Measurements from ENCODE around the gene C12orf43.

GRCh38 chr12:121065345-121065744, 49.1 kb upstream of the C12orf43 start:
- no peak for TF ChIP-seq CTCF (IDR thresholded peaks at IDR 0.05; ENCODE audit: low read depth, low read length, missing input control)
- TF ChIP-seq GABPA (IDR thresholded peaks at IDR 0.05 in 1 of 2, conservative IDR thresholded peaks at IDR 0.05 in 1 of 2) = no peak
- TF ChIP-seq SP1 (IDR thresholded peaks at IDR 0.05) = no peak
- no peak for TF ChIP-seq NR2F2 (IDR thresholded peaks at IDR 0.05)
- TF ChIP-seq REST (IDR thresholded peaks at IDR 0.05) = no peak
- TF ChIP-seq ATF3 (IDR thresholded peaks at IDR 0.05) = no peak
- no peak for TF ChIP-seq YY1 (IDR thresholded peaks at IDR 0.05)
- no peak for TF ChIP-seq JUND (IDR thresholded peaks at IDR 0.05)
- TF ChIP-seq RXRA (IDR thresholded peaks at IDR 0.05) = no peak
- TF ChIP-seq RAD21 (IDR thresholded peaks at IDR 0.05) = no peak
- no peak for TF ChIP-seq TAF1 (conservative IDR thresholded peaks at IDR 0.05)
- TF ChIP-seq ZBTB33 (IDR thresholded peaks at IDR 0.05) = no peak
- no peak for TF ChIP-seq HNF4G (IDR thresholded peaks at IDR 0.05)
